Hepatocyte (in vitro differentiated cells): ENCODE measurements around the gene LPAR1. TPM values are rescaled to one million over a fixed set of nuclear protein-coding genes. Genes with fewer than 3 reads are reported as not detected.

Experiments used
- DNase-seq: peaks from one replicate; pipeline ENCODE4 v3.0.0-alpha.2; 2016; ENCODE audit warnings: low spot score
- H2AFZ ChIP-seq: fragments of 200-600 bp; sonication (generic); 2 replicates; pipeline ENCODE4 v1.6.0; 2016; ENCODE audit warnings: antibody characterized with exemption, mild to moderate bottlenecking
- H3K27ac ChIP-seq: fragments of 200-600 bp; sonication (generic); 2 replicates; pipeline ENCODE4 v1.5.1; 2016; ENCODE audit warnings: mild to moderate bottlenecking
- H3K27me3 ChIP-seq: fragments of 200-600 bp; sonication (generic); 2 replicates; pipeline ENCODE4 v1.6.1; 2016
- H3K36me3 ChIP-seq: fragments of 200-600 bp; sonication (generic); replicated peaks from 2 replicates; pipeline ENCODE4 v1.5.1; 2016; ENCODE audit warnings: low read depth; ENCODE audit not compliant: insufficient read depth
- H3K4me1 ChIP-seq: fragments of 200-600 bp; sonication (generic); 2 replicates; pipeline ENCODE4 v1.5.1; 2016; ENCODE audit warnings: mild to moderate bottlenecking, moderate library complexity; ENCODE audit not compliant: insufficient read depth
- H3K4me2 ChIP-seq: fragments of 200-600 bp; sonication (generic); 2 replicates; pipeline ENCODE4 v1.6.0; 2016
- H3K4me3 ChIP-seq: fragments of 200-600 bp; sonication (generic); 2 replicates; pipeline ENCODE4 v1.5.1; 2016; ENCODE audit warnings: mild to moderate bottlenecking
- H3K79me2 ChIP-seq: fragments of 200-600 bp; sonication (generic); 2 replicates; pipeline ENCODE4 v1.6.0; 2017; ENCODE audit warnings: mild to moderate bottlenecking
- H3K9me2 ChIP-seq: fragments of 200-600 bp; sonication (generic); replicated peaks from 2 replicates; pipeline ENCODE4 v1.6.0; 2017; ENCODE audit warnings: mild to moderate bottlenecking; ENCODE audit not compliant: insufficient read depth
- H3K9me3 ChIP-seq: fragments of 200-600 bp; sonication (generic); 2 replicates; pipeline ENCODE4 v1.5.1; 2016; ENCODE audit warnings: low read depth, mild to moderate bottlenecking
- H4K20me1 ChIP-seq: fragments of 200-600 bp; sonication (generic); 2 replicates; pipeline ENCODE4 v1.6.0; 2016; ENCODE audit warnings: mild to moderate bottlenecking; ENCODE audit not compliant: insufficient read depth, poor library complexity, severe bottlenecking
- EZH2 ChIP-seq: fragments of 200-600 bp; sonication (generic); IDR thresholded peaks from 2 replicates; pipeline ENCODE4 v1.6.1; 2016; ENCODE audit warnings: antibody characterized with exemption, mild to moderate bottlenecking, borderline replicate concordance
- EZH2phosphoT487 ChIP-seq: fragments of 200-600 bp; sonication (generic); IDR thresholded peaks from one replicate; pipeline ENCODE4 v1.6.1; 2018; ENCODE audit warnings: antibody characterized with exemption, mild to moderate bottlenecking, low read depth, moderate library complexity; ENCODE audit not compliant: unreplicated experiment, severe bottlenecking
- WGBS: methylation state at CpG from one replicate; pipeline ENCODE4 v1.1.6; 2016; ENCODE audit warnings: low lambda C conversion rate; ENCODE audit errors: missing lambda C conversion rate; 5-methylcytosine and 5-hydroxymethylcytosine counted together
- polyA plus RNA-seq: library from polyadenylated mRNA; unstranded; fragments of >200 nt; fragmentation: Nextera tagmentation; extraction: Ambion mirVana; gene quantifications from 2 replicates; pipeline ENCODE4 v1.2.1, GENCODE V29; 2016
- total RNA-seq: library from RNA; depleted of rRNA; stranded (reverse); fragments of >200 nt; gene quantifications from 2 replicates; pipeline ENCODE4 v1.2.3, GENCODE V29; 2014
- TF ChIP-seq, protein P1 (sequence below): fragments of 200-600 bp; sonication (generic); IDR thresholded peaks from 2 replicates; pipeline ENCODE4 v1.5.1; 2016; ENCODE audit warnings: antibody characterized with exemption, mild to moderate bottlenecking; ENCODE audit not compliant: poor library complexity

Gene LPAR1
- total and polyA plus RNA-seq, 2 experiments from 2014 or later: 20.2 to 36.8 TPM

DNA sequence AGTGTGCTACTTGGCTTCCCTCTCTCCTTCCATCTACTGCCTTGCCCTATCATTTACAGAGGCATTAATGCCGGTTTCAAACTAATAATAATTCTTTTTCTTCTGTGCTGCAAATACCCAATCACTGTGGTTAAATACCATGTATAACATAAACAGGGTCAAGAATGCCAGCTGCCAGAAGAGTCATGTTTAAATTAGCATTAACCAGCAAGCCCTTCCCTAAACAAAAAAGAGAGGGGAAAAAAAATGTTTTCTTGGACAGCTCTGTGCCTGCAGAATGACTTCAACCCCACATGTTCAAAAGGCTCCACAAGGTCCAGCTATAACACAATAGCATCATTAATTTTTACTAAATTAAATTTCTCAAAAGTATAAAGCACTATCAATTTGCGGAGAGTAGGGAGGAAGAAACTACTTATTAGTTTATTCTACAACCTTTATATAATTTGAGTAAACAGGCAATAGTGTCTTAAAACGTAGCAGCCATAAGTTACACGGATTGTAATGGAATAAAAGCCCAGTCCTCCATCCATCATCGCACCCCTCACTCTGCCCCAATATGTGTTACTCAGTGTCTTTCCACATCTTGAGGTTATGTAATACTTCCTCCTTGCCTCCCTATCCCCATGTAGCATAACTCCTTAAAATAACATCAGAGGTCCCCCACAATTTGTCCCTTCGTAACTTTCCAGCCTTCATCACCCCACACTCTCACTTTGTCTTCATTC, 3.9 kb downstream of the LPAR1 start:
- WGBS: 78% methylated on average over 6 of the region's 6 CpGs
- Histone ChIP-seq H2AFZ (no peak overlapping the region), H3K4me3 (no peak overlapping the region), H3K79me2 (peaks cover 78% of the 10 kb centered on the region), H3K4me2 (peak overlapping the region; percentile 87), H3K9me2 (no peaks in the 10 kb centered on the region), H4K20me1 (peaks cover 38% of the 10 kb centered on the region), H3K36me3 (no peaks in the 10 kb centered on the region), H3K4me1 (peaks cover 18% of the 10 kb centered on the region), H3K27me3 (no peaks in the 10 kb centered on the region), H3K27ac (peak overlapping the region; percentile 91), H3K9me3 (no peaks in the 10 kb centered on the region)
- TF ChIP-seq EZH2phosphoT487 (no peak), EZH2 (no peak)
- TF ChIP-seq, protein P1, sequence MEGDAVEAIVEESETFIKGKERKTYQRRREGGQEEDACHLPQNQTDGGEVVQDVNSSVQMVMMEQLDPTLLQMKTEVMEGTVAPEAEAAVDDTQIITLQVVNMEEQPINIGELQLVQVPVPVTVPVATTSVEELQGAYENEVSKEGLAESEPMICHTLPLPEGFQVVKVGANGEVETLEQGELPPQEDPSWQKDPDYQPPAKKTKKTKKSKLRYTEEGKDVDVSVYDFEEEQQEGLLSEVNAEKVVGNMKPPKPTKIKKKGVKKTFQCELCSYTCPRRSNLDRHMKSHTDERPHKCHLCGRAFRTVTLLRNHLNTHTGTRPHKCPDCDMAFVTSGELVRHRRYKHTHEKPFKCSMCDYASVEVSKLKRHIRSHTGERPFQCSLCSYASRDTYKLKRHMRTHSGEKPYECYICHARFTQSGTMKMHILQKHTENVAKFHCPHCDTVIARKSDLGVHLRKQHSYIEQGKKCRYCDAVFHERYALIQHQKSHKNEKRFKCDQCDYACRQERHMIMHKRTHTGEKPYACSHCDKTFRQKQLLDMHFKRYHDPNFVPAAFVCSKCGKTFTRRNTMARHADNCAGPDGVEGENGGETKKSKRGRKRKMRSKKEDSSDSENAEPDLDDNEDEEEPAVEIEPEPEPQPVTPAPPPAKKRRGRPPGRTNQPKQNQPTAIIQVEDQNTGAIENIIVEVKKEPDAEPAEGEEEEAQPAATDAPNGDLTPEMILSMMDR: no peak
- DNase-seq: no peak

DNA sequence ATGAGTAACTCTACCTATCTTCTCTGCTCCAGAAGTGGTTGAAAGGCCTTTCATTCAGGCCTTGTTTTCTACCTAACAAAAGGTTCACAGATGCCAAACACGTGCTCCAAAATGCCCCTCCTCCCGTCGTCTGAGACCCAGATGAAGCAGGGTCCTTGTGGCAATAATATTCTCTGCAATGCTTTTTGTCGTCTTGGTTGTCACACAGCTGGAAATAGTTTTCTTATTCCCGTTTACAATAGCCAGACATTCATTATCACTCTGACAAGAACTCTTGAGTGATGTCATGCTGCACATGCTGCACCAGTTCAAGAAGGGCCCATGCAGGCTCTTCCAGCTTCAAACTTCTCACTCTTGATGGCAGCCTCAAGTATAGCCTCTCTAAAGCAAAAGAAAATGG, 7.8 kb downstream of the LPAR1 start:
- H3K27me3 ChIP-seq: no peaks in the 10 kb centered on the region

DNA sequence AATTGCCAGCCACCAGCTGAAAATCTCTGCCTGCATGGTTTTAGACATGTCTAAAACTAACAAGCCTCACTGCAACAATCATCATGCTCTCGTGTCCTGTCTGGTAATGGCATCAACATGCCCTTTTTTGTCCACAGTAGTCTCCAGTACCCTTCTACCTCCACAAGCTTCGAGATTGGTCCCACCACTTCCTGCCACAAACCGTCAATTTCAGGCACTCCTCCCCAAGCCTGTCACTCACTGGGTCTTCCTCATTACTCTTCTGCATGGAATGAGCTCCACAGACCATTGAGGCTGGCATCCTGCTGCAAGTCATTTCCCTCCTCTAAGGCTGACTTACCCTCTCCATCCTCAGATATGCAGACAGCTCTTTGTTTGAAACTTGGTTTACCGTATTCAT, 9.0 kb downstream of the LPAR1 start:
- no peak overlapping the region for H3K4me3 ChIP-seq
- peaks cover 4% of the 10 kb centered on the region for H3K4me1 ChIP-seq
- H3K9me2 ChIP-seq: no peaks in the 10 kb centered on the region
- peaks cover 96% of the 10 kb centered on the region for H3K79me2 ChIP-seq
- no peaks in the 10 kb centered on the region for H3K27me3 ChIP-seq
- H3K27ac ChIP-seq: no peak overlapping the region
- H3K36me3 ChIP-seq: no peaks in the 10 kb centered on the region
- DNase-seq: no peak
- H3K4me2 ChIP-seq: no peak overlapping the region
- no peaks in the 10 kb centered on the region for H3K9me3 ChIP-seq
- TF ChIP-seq EZH2 (no peak), EZH2phosphoT487 (no peak)
- TF ChIP-seq, protein P1: no peak
- H2AFZ ChIP-seq: no peak overlapping the region
- peaks cover 28% of the 10 kb centered on the region for H4K20me1 ChIP-seq
- 98% methylated on average over 4 of the region's 4 CpGs for WGBS

More for the DNA sequence above, 7.8 kb downstream of the LPAR1 start:
- Histone ChIP-seq H3K9me3 (no peaks in the 10 kb centered on the region), H3K9me2 (no peaks in the 10 kb centered on the region), H2AFZ (no peak overlapping the region), H3K79me2 (peaks cover 97% of the 10 kb centered on the region), H3K4me2 (no peak overlapping the region), H4K20me1 (peaks cover 37% of the 10 kb centered on the region), H3K27ac (no peak overlapping the region), H3K4me1 (peaks cover 16% of the 10 kb centered on the region), H3K4me3 (no peak overlapping the region), H3K36me3 (no peaks in the 10 kb centered on the region)
- 36% methylated on average over 5 of the region's 5 CpGs for WGBS
- DNase-seq: no peak
- TF ChIP-seq EZH2 (no peak), EZH2phosphoT487 (no peak)
- TF ChIP-seq, protein P1: no peak
